Measurements from ENCODE around the gene NBL1.

DNA sequence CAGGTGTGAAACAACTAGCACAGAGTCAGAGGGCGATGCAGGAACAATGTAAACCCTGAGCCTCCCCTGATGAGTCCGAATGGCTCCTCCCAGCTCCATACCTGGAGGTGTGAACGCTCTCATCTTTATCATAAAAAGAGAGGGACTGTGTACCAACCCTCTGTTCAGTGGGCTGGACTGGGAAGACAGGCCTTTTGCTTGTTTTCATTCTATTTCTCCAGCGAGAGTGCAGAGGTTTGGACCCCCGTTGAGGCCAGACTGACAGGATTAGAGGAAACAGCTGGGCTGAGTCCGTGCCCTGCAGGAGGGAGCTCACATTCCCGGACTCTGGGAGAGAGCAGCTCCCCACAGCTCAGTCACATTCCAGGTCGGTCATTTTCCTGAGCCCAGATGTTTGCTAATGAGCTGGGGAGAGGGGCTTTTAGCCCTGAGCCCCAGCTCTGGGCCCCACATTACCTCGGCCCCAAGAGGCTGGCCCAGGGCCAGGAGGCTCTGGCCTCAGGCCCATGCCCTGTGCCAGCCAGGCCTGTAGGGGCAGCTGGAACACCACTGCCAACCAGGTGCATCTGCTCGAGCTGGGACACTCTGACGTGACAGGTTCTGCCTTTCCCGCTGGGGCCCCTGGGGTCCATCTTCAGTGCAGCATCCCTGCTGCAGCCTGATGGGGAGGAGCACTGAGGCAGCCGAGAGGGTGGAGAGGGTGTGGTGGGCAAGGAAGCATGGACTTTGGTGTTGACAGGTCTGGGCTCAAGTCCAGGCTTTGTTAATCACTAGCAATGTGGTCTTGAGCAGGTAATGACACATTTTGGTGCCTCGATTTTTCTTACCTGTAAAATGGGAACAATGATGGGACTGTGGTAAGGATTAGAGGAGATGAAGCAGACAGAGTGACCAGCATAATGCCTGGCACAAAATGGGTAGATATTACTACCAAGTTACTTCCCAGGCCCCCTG lies 3.5 kb upstream of the NBL1 start:
- TF ChIP-seq CTCF (IDR thresholded peaks at IDR 0.05) (no peak), POLR2A (IDR thresholded peaks at IDR 0.05) (no peak), EP300 (IDR thresholded peaks at IDR 0.05) (no peak)

Measured in ovary (tissue), 3 donors.